Astrocyte (in vitro differentiated cells and primary cell): Measurements from ENCODE around the gene AGBL4. TPM values are rescaled to one million over a fixed set of nuclear protein-coding genes. Genes with fewer than 3 reads are reported as not detected.
A peak's percentile ranks its signal among the peaks of the same experiment; 100 is the strongest.

Experiments used
- DNase-seq: peaks from one replicate; pipeline ENCODE4 v3.0.0-alpha.2; 2010; ENCODE audit warnings: low read depth
- FAIRE-seq: peaks from 2 replicates; lab custom pipeline; 2011; peaks lifted over from hg19 to GRCh38; lab: Jason Lieb, UNC
- H2AFZ ChIP-seq: 2 replicates; pipeline ENCODE4 v1.6.0; 2012; ENCODE audit warnings: low read depth, low read length, inconsistent platforms
- H3K27ac ChIP-seq: 2 replicates; pipeline ENCODE4 v1.5.1; 2011; ENCODE audit warnings: low read depth, low read length, inconsistent platforms
- H3K27me3 ChIP-seq: 2 replicates; pipeline ENCODE4 v1.6.0; 2011; ENCODE audit warnings: low read length, inconsistent platforms; ENCODE audit not compliant: insufficient read depth
- H3K36me3 ChIP-seq: 2 replicates; pipeline ENCODE4 v1.5.1; 2011; ENCODE audit warnings: low read length, inconsistent platforms; ENCODE audit not compliant: insufficient read depth
- H3K4me1 ChIP-seq: 2 replicates; pipeline ENCODE4 v1.5.1; 2011; ENCODE audit warnings: low read length, inconsistent platforms; ENCODE audit not compliant: insufficient read depth
- H3K4me2 ChIP-seq: 2 replicates; pipeline ENCODE4 v1.6.0; 2012; ENCODE audit warnings: low read length, inconsistent platforms
- H3K4me3 ChIP-seq: 2 replicates; pipeline ENCODE4 v1.5.1; 2011; ENCODE audit warnings: low read depth, mild to moderate bottlenecking, low read length, inconsistent platforms; ENCODE audit not compliant: insufficient read depth
- H3K79me2 ChIP-seq: 2 replicates; pipeline ENCODE4 v1.6.0; 2012; ENCODE audit warnings: mild to moderate bottlenecking, low read length, inconsistent platforms; ENCODE audit not compliant: insufficient read depth
- H3K9ac ChIP-seq: 2 replicates; pipeline ENCODE4 v1.6.0; 2012; ENCODE audit warnings: mild to moderate bottlenecking, low read length, inconsistent platforms
- H3K9me3 ChIP-seq: 2 replicates; pipeline ENCODE4 v1.5.1; 2012; ENCODE audit warnings: low read depth, mild to moderate bottlenecking, low read length, inconsistent platforms; ENCODE audit not compliant: insufficient read depth
- H4K20me1 ChIP-seq: 2 replicates; pipeline ENCODE4 v1.6.0; 2012; ENCODE audit warnings: low read length, inconsistent platforms; ENCODE audit not compliant: insufficient read depth
- H3K27ac Mint-ChIP-seq: one replicate; pipeline ENCODE4 v1.8.0; 2021; ENCODE audit warnings: mild to moderate bottlenecking, mixed read lengths; ENCODE audit not compliant: unreplicated experiment
- H3K27me3 Mint-ChIP-seq: one replicate; pipeline ENCODE4 v1.8.0; 2021; ENCODE audit warnings: low read depth, mixed read lengths; ENCODE audit not compliant: unreplicated experiment
- H3K36me3 Mint-ChIP-seq: one replicate; pipeline ENCODE4 v1.8.0; 2021; ENCODE audit warnings: low read depth, mixed read lengths; ENCODE audit not compliant: unreplicated experiment
- H3K4me1 Mint-ChIP-seq: one replicate; pipeline ENCODE4 v1.8.0; 2021; ENCODE audit warnings: low read depth, mixed read lengths; ENCODE audit not compliant: unreplicated experiment
- H3K4me3 Mint-ChIP-seq: one replicate; pipeline ENCODE4 v1.8.0; 2021; ENCODE audit warnings: mild to moderate bottlenecking, moderate library complexity, mixed read lengths; ENCODE audit not compliant: unreplicated experiment
- H3K9me3 Mint-ChIP-seq: one replicate; pipeline ENCODE4 v1.8.0; 2021; ENCODE audit warnings: mild to moderate bottlenecking, mixed read lengths; ENCODE audit not compliant: unreplicated experiment
- CTCF ChIP-seq: IDR thresholded peaks from 2 replicates; pipeline ENCODE4 v1.5.1; 2011; ENCODE audit warnings: low read depth, mild to moderate bottlenecking, inconsistent platforms, low read length, moderate library complexity; ENCODE audit not compliant: insufficient read depth
- EZH2 ChIP-seq: IDR thresholded peaks from 2 replicates; pipeline ENCODE4 v1.6.1; 2012; ENCODE audit warnings: mild to moderate bottlenecking, low read length, inconsistent platforms; ENCODE audit not compliant: insufficient read depth
- total RNA-seq: library from RNA; stranded (reverse); gene quantifications from 2 replicates; pipeline ENCODE4 v1.2.1, GENCODE V29; 2021

The AGBL4 gene
- total RNA-seq, 1 donor from 2014 or later: not detected

GRCh38 chr1:48627486-48627885 lies 1396.3 kb downstream of the AGBL4 start:
- peaks cover 45% of the 10 kb centered on the region for H3K27me3 Mint-ChIP-seq
- FAIRE-seq: no peak

GRCh38 chr1:48619539-48619938 lies 1404.2 kb downstream of the AGBL4 start:
- Mint-ChIP-seq H3K27me3 (peaks cover 15% of the 10 kb centered on the region), H3K4me3 (no peak overlapping the region), H3K4me1 (peaks cover 19% of the 10 kb centered on the region), H3K36me3 (no peaks in the 10 kb centered on the region), H3K9me3 (peaks cover 5% of the 10 kb centered on the region), H3K27ac (peak overlapping the region; percentile 90)
- peak overlapping the region; percentile 47 for H3K4me2 ChIP-seq
- H3K27me3 ChIP-seq: peaks cover 2% of the 10 kb centered on the region
- H3K36me3 ChIP-seq: no peaks in the 10 kb centered on the region
- no peak overlapping the region for H3K27ac ChIP-seq
- no peak for FAIRE-seq
- peak; percentile 7 for DNase-seq
- TF ChIP-seq CTCF (no peak), EZH2 (no peak)
- no peak overlapping the region for H3K9ac ChIP-seq
- no peaks in the 10 kb centered on the region for H3K4me1 ChIP-seq
- no peaks in the 10 kb centered on the region for H3K79me2 ChIP-seq
- H3K9me3 ChIP-seq: no peaks in the 10 kb centered on the region
- no peaks in the 10 kb centered on the region for H4K20me1 ChIP-seq
- peak overlapping the region; percentile 21 for H2AFZ ChIP-seq
- H3K4me3 ChIP-seq: no peak overlapping the region

More at GRCh38 chr1:48627486-48627885, 1396.3 kb downstream of the AGBL4 start:
- no peak overlapping the region for H3K27ac Mint-ChIP-seq
- no peak overlapping the region for H3K4me3 Mint-ChIP-seq
- no peak for DNase-seq
- no peaks in the 10 kb centered on the region for H3K36me3 Mint-ChIP-seq
- no peak overlapping the region for H3K27ac ChIP-seq
- no peaks in the 10 kb centered on the region for H3K79me2 ChIP-seq
- H4K20me1 ChIP-seq: no peaks in the 10 kb centered on the region
- H2AFZ ChIP-seq: no peak overlapping the region
- H3K4me2 ChIP-seq: no peak overlapping the region
- no peak overlapping the region for H3K9ac ChIP-seq
- TF ChIP-seq CTCF: no peak
- no peak for TF ChIP-seq EZH2
- H3K27me3 ChIP-seq: peaks cover 5% of the 10 kb centered on the region
- no peaks in the 10 kb centered on the region for H3K9me3 ChIP-seq
- peaks cover 5% of the 10 kb centered on the region for H3K9me3 Mint-ChIP-seq
- no peaks in the 10 kb centered on the region for H3K4me1 ChIP-seq
- H3K4me3 ChIP-seq: no peak overlapping the region
- H3K36me3 ChIP-seq: no peaks in the 10 kb centered on the region
- no peaks in the 10 kb centered on the region for H3K4me1 Mint-ChIP-seq

- FAIRE-seq: no peak
- TF ChIP-seq CTCF (no peak), EZH2 (no peak)
Observed at GRCh38 chr1:48617252-48617651, 1406.5 kb downstream of the AGBL4 start.

More at GRCh38 chr1:48617252-48617651, 1406.5 kb downstream of the AGBL4 start:
- Mint-ChIP-seq H3K4me1 (peaks cover 19% of the 10 kb centered on the region), H3K27me3 (peaks cover 1% of the 10 kb centered on the region), H3K4me3 (no peak overlapping the region), H3K9me3 (no peaks in the 10 kb centered on the region), H3K27ac (no peak overlapping the region), H3K36me3 (no peaks in the 10 kb centered on the region)
- Histone ChIP-seq H3K9ac (no peak overlapping the region), H3K4me3 (no peak overlapping the region), H4K20me1 (no peaks in the 10 kb centered on the region), H3K4me1 (no peaks in the 10 kb centered on the region), H3K4me2 (no peak overlapping the region), H3K27ac (no peak overlapping the region), H3K27me3 (no peaks in the 10 kb centered on the region), H3K79me2 (no peaks in the 10 kb centered on the region), H2AFZ (no peak overlapping the region), H3K36me3 (no peaks in the 10 kb centered on the region), H3K9me3 (no peaks in the 10 kb centered on the region)
- DNase-seq: peak; percentile 72
